SK-N-MC (cell line): ENCODE data around the gene RALA.

Experiments
- EZH2 ChIP-seq: fragments of 200-600 bp; sonication (generic); IDR thresholded peaks from one replicate; pipeline ENCODE4 v1.6.1; 2017; ENCODE audit warnings: antibody characterized with exemption
- POLR2AphosphoS5 ChIP-seq: IDR thresholded peaks from 2 replicates; pipeline ENCODE4 v1.6.1; 2012; ENCODE audit warnings: mild to moderate bottlenecking, low read depth, low read length, borderline replicate concordance

DNA sequence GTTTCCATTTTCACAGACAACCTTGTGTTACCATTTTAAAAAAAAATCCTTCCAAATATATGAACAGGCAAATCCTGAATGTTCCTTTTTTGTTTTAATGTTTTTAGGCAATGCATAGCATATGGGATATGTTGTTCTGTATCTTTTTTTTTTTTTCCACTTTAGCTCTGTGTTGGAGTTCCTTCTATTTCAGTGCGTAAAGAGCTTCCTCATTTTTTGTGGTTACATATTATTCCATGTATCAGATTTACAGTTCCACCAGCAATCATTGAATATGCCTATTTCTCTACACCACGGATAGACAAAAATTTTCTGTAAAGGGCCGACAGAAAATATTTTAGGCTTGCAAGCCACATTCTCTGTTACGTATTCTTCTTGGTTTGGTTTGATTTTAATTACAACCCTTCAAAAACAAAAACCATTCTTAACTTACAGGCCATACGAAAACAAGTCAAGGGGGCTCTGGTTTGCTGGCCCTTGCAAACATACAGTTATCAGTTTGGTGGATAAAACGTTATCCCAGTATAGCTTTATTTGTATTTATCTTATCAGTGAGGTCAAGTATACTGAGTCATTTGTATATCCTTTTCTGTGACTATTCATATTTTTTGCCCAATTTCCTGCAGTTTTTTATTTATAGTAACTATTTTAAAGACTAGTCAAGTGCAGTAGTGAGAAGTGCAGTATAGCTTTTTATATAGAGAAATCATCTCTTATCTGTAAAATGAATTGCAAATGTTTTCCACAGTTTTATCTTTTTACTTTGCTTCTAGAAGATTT lies 55.7 kb downstream of the RALA start:
- no peak for TF ChIP-seq EZH2
- no peak for TF ChIP-seq POLR2AphosphoS5
